ENCODE measurements around the gene FHAD1.

DNA sequence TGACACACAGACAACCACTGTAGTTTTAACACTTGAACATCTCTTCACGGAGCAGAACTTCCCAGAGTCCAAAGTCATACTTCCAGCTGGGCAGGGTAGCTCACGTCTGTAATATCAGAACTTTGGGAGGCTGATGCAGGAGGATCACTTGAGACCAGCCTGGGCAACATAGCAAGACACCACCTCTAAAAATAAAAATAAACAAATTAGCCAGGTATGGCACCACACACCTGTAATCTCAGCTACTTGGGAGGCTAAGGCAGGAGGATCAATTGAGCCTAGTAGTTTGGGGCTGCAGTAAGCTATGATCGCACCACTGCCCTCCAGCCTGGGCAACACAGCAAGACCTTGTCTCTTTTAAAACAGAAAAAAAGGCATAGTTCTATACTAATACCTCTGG is 138.4 kb downstream of the FHAD1 start:
- TF ChIP-seq CTCF (IDR thresholded peaks at IDR 0.05), result no peak
- TF ChIP-seq POLR2A (IDR thresholded peaks at IDR 0.05), result no peak
